Measurements from ENCODE around the gene TMEM17. TPM values are rescaled to one million over a fixed set of nuclear protein-coding genes. Genes with fewer than 3 reads are reported as not detected.

The TMEM17 gene
- total and polyA plus RNA-seq, 2 experiments from 2014 or later: 0.94 to 1.7 TPM

DNA sequence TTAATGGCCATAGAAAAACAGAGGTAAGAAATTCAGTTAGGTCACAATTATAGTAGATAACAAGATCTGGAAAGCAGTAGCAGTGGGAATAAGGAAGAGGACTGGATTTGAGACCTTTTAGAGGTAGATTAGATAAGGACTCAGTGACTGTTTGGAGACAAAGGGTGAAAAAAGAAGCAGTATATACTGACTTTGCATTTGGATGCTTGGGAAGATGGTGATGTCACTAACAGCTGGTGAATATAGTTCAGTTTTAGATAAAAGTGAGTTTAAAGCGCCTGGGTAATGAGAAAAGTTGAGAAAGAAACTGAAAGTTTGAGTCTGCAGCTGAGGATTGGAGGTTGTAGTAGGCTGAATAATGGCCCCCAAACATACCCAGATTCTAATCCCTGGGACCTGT, 32.8 kb upstream of the TMEM17 start (continued):
- TF ChIP-seq ZNF462 (CRISPR knock-in tag; IDR thresholded peaks at IDR 0.05) (no peak), JUNB (IDR thresholded peaks at IDR 0.05; ENCODE audit: unreplicated experiment) (no peak), NANOG (IDR thresholded peaks at IDR 0.05; ENCODE audit: borderline replicate concordance) (no peak)
- TF ChIP-seq, protein P1, sequence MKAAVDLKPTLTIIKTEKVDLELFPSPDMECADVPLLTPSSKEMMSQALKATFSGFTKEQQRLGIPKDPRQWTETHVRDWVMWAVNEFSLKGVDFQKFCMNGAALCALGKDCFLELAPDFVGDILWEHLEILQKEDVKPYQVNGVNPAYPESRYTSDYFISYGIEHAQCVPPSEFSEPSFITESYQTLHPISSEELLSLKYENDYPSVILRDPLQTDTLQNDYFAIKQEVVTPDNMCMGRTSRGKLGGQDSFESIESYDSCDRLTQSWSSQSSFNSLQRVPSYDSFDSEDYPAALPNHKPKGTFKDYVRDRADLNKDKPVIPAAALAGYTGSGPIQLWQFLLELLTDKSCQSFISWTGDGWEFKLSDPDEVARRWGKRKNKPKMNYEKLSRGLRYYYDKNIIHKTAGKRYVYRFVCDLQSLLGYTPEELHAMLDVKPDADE (IDR thresholded peaks at IDR 0.05): no peak

DNA sequence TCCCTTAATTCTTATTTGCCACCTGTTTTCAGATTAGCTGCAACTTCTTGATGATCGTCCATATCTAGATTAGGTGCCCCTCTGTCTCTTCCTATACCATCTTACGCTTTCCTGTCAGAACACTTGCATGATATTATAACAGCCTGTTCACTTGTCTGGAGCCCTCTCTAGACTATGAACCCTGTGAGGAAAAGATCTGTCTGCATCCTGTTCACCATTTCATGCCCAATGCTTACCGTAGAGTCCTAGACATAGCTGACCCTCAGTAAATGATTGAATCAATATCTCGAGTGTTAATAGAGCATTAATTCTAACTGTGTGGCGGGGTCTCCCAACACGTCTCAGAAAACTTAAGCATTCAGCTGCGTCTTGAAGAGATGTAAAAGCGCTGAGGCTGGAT, 31.8 kb upstream of the TMEM17 start:
- Histone ChIP-seq H3K4me2 (no peak overlapping the region), H4K20me1 (replicated peaks; ENCODE audit: insufficient read depth) (no peaks in the 10 kb centered on the region; the same call in 1 of the 2 replicates), H3K27ac (ENCODE audit: low read depth) (no peak overlapping the region), H3K79me2 (replicated peaks; ENCODE audit: insufficient read depth) (no peaks in the 10 kb centered on the region), H3F3A (replicated peaks; ENCODE audit: low read depth) (no peaks in the 10 kb centered on the region), H3K9me2 (ENCODE audit: insufficient read depth) (0 out of 2 replicates have a peak, but pooled peaks cover 7% of the 10 kb centered on the region), H3K27me3 (ENCODE audit: insufficient read depth) (no peaks in the 10 kb centered on the region), H3K4me1 (ENCODE audit: insufficient read depth) (peaks cover 7% of the 10 kb centered on the region; the same call in 1 of the 2 replicates), H3K4me3 (no peak overlapping the region), H2AFZ (no peak overlapping the region), H3K36me3 (ENCODE audit: insufficient read depth) (0 out of 2 replicates have a peak, but pooled peaks cover 3% of the 10 kb centered on the region)
- Mint-ChIP-seq H3K36me3 (ENCODE audit: low read depth) (peaks cover 28% of the 10 kb centered on the region), H3K4me1 (peaks cover 17% of the 10 kb centered on the region), H3K4me3 (no peak overlapping the region), H3K27me3 (ENCODE audit: insufficient read depth, low read depth, poor library complexity) (peaks cover 18% of the 10 kb centered on the region), H3K9me3 (peaks cover 31% of the 10 kb centered on the region), H3K27ac (no peak overlapping the region)
- no peak for DNase-seq (ENCODE audit: low spot score)
- no peak for ATAC-seq
- TF ChIP-seq ZNF114 (CRISPR knock-in tag; IDR thresholded peaks at IDR 0.05): no peak
- TF ChIP-seq, protein P1 (IDR thresholded peaks at IDR 0.05): no peak
- no peak for TF ChIP-seq NANOG (IDR thresholded peaks at IDR 0.05; ENCODE audit: borderline replicate concordance)
- no peak for TF ChIP-seq JUNB (IDR thresholded peaks at IDR 0.05; ENCODE audit: unreplicated experiment)
- no peak for TF ChIP-seq REST (IDR thresholded peaks at IDR 0.05; ENCODE audit: unreplicated experiment)
- TF ChIP-seq CREB1 (CRISPR knock-in tag; IDR thresholded peaks at IDR 0.05; ENCODE audit: low read depth): no peak
- TF ChIP-seq POLR2AphosphoS5 (IDR thresholded peaks at IDR 0.05; ENCODE audit: low read depth): no peak
- no peak for TF ChIP-seq EZH2phosphoT487 (IDR thresholded peaks at IDR 0.05; ENCODE audit: unreplicated experiment)
